Psoas muscle (tissue), 8 donors: Measurements from ENCODE around the gene GOLGA6C. TPM values are rescaled to one million over a fixed set of nuclear protein-coding genes. Genes with fewer than 3 reads are reported as not detected.
"Not testable (repeated sequence)": the region's sequence is repeated elsewhere in the genome, so short reads cannot be mapped to it uniquely, and the experiment has no call there.

Experiments used
- ATAC-seq, 4 donors: fragments of 200-7000 bp; cut with Tn5 transposase; one replicate each; pipeline ENCODE4 v1.9.1; 2020; ENCODE audit warnings: moderate library complexity in 3 of 4, mild to moderate bottlenecking in 2 of 4
- DNase-seq, 2 donors: peaks; one replicate each; pipeline ENCODE4 v3.0.0-alpha.2; 2020
- H3K27ac ChIP-seq: fragments of 200-600 bp; one replicate; pipeline ENCODE4 v1.8.0; 2022
- H3K27me3 ChIP-seq, 3 donors: fragments of 200-600 bp in 1 of 3; one replicate each; pipeline versions ENCODE4 v1.6.1 to v1.8.0; 2013 to 2022; ENCODE audit warnings: low read length in 2 of 3, mild to moderate bottlenecking in 2 of 3, moderate library complexity in 1 of 3; ENCODE audit not compliant: insufficient read depth in 3 of 3
- H3K36me3 ChIP-seq, 2 donors: fragments of 200-600 bp in 1 of 2; one replicate each; pipeline versions ENCODE4 v1.6.1 to v1.8.0; 2013 to 2022; ENCODE audit warnings: low read depth in 1 of 2, mild to moderate bottlenecking in 1 of 2, moderate library complexity in 1 of 2; ENCODE audit not compliant: insufficient read depth in 1 of 2
- H3K4me1 ChIP-seq: fragments of 200-600 bp; one replicate; pipeline ENCODE4 v1.8.0; 2022
- H3K4me3 ChIP-seq: fragments of 200-600 bp; one replicate; pipeline ENCODE4 v1.8.0; 2022; ENCODE audit warnings: mild to moderate bottlenecking
- H3K9me3 ChIP-seq: fragments of 200-600 bp; one replicate; pipeline ENCODE4 v1.8.0; 2022
- WGBS, 3 donors: extraction: QIAGEN DNeasy Blood & Tissue Kit; methylation state at CpG; one replicate each; pipeline versions ENCODE4 v1.1.6 to v1.1.7; 2013; 5-methylcytosine and 5-hydroxymethylcytosine counted together
- intact Hi-C, 2 donors: fragments of 100-400 bp; cut with DNase I; formaldehyde crosslinking; loops; one replicate each; pipeline versions ENCODE4 v1.11.0 to v1.14.2; 2022
- polyA plus RNA-seq, 3 donors: library from polyadenylated mRNA; stranded (reverse); fragments of 200-250 nt; gene quantifications; one replicate each; pipeline ENCODE4 v1.2.3, GENCODE V29; 2013
- total RNA-seq, 4 donors: library from RNA; stranded (reverse); fragmentation: NEBNext Ultra II Directional in 2 of 4; extraction: Animal tissue kit (Norgen Biotek cat#: 25700) in 2 of 4; gene quantifications; one replicate each; pipeline versions ENCODE4 v1.2.1 to v1.2.4, GENCODE V29; 2021 to 2023
- TF ChIP-seq, protein P1 (sequence below): fragments of 200-600 bp; IDR thresholded peaks from one replicate; pipeline ENCODE4 v1.8.0; 2022; ENCODE audit warnings: antibody characterized with exemption
- donor health status: healthy with polysubstance abuse.
- donor health status: DM: no; HTN: no; CAD: no; lungs with moderate emphysema.
- donor health status: Bipolar disorder and iron deficiency.
- donor health status: healthy.
- donor health status: DM: yes; HTN: yes; CAD: no.
- donor health status: DM: no; HTN: no; CAD: no.
- donor health status: DM: no; HTN: no; CAD: no.
- donor health status: DM: yes; HTN: yes; CAD: no.

Gene GOLGA6C
- total and polyA plus RNA-seq, 7 donors, result 0.05 TPM; not detected in 6

DNA sequence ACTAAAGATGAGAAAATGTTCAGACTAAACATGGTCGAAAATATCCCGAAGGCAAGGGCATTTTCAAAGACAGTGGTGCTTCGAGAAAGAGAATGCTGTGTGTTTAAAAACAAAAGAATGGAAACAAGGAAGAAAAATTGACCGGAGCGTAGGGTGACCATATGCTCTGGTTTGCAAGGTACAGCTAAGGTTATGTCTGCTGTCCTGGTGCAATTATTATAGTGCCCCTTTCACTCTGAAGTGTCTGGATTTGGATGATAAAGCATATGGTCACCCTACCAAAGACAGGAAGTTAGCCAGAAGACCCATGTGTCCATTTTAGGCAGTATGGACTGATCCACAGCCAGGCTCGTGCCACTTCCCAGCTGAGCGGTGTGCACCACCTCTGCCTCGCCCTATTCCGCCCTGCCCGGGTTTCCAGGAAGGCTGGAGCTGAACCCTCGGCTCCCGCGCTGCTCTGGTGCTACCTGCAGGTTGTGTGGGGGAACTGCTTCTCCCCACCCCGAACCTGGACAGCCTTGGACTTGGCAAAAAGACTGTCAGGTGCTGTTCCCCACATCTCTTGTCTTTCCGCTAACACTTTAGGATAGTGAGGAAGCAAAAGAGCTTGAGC lies 49.8 kb downstream of the GOLGA6C start:
- ATAC-seq (peak in 2 of 4 donors; percentile 30 to 42), DNase-seq (no peak)
- TF ChIP-seq, protein P1, sequence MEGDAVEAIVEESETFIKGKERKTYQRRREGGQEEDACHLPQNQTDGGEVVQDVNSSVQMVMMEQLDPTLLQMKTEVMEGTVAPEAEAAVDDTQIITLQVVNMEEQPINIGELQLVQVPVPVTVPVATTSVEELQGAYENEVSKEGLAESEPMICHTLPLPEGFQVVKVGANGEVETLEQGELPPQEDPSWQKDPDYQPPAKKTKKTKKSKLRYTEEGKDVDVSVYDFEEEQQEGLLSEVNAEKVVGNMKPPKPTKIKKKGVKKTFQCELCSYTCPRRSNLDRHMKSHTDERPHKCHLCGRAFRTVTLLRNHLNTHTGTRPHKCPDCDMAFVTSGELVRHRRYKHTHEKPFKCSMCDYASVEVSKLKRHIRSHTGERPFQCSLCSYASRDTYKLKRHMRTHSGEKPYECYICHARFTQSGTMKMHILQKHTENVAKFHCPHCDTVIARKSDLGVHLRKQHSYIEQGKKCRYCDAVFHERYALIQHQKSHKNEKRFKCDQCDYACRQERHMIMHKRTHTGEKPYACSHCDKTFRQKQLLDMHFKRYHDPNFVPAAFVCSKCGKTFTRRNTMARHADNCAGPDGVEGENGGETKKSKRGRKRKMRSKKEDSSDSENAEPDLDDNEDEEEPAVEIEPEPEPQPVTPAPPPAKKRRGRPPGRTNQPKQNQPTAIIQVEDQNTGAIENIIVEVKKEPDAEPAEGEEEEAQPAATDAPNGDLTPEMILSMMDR, result peak; percentile 12
- intact Hi-C loops, result loop anchor here (10.0 kb wide), 2 partner anchors 73 to 283 kb away; partner anchors contain the start of gene PPCDC (in 1 of the 2)
- 30 to 36% (median 31%) methylated on average over 15 of the region's 15 CpGs for WGBS, 3 donors
- peaks cover 4 to 38% (median 6%) of the 10 kb centered on the region in 3 donors for H3K27me3 ChIP-seq
- no peak overlapping the region for H3K27ac ChIP-seq
- H3K36me3 ChIP-seq, result no peaks in the 10 kb centered on the region
- no peaks in the 10 kb centered on the region for H3K9me3 ChIP-seq
- H3K4me3 ChIP-seq, result no peak overlapping the region
- no peaks in the 10 kb centered on the region for H3K4me1 ChIP-seq

DNA sequence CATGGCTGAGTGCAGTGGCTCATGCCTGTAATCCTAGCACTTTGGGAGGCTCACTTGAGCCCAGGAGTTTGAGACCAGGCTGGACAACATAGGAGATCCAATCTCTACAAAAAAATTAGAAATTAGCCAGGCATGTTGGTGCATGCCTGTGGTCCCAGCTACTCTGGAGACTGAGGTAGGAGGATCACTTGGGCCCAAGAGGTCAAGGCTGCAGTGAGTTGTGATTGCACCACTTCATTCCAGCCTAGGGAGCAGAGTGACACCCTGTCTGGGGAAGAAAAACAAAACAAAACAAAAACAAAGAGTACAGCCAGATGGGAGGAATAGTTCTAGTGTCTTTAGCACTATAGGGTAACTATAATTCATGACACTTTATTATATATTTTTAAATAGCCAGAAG lies 51.6 kb downstream of the GOLGA6C start:
- Histone ChIP-seq H3K4me1 (no peaks in the 10 kb centered on the region), H3K27me3 (peaks cover 4 to 36% (median 4%) of the 10 kb centered on the region in 3 donors), H3K9me3 (no peaks in the 10 kb centered on the region), H3K4me3 (no peak overlapping the region), H3K27ac (no peak overlapping the region), H3K36me3 (no peaks in the 10 kb centered on the region)
- DNase-seq, result no peak
- TF ChIP-seq, protein P1, result no peak
- ATAC-seq, result no peak
- intact Hi-C loops, result loop anchor here (10.0 kb wide), 2 partner anchors 75 to 285 kb away; partner anchors contain the start of gene PPCDC (in 1 of the 2)

DNA sequence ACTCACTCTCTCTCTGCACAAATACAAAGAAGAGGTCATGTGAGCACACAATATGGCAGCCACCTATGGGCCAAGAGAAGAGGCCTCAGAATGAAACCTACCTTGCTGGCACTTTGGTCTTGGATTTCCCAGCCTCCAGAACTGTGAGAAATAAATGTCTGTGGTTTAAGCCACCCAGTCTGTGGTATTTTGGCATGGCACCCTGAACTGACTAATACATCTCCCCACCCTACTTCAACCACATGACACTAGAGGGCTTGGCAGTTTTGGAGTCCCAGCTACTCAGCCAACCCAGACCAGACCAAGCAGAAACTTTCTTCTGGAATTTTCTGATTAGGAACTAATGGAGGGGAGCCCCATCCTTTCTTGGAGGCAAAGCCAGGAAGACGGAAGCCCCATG lies 54.4 kb downstream of the GOLGA6C start:
- H3K36me3 ChIP-seq, H3K4me3 ChIP-seq, H3K4me1 ChIP-seq, H3K27ac ChIP-seq, H3K9me3 ChIP-seq, intact Hi-C loops, ATAC-seq, DNase-seq: not testable (repeated sequence)
- H3K27me3 ChIP-seq, result peaks cover 0 to 11% (median 4%) of the 10 kb centered on the region in 3 donors
- 91 to 100% (median 95%) methylated on average over 1 of the region's 1 CpG for WGBS, 3 donors

DNA sequence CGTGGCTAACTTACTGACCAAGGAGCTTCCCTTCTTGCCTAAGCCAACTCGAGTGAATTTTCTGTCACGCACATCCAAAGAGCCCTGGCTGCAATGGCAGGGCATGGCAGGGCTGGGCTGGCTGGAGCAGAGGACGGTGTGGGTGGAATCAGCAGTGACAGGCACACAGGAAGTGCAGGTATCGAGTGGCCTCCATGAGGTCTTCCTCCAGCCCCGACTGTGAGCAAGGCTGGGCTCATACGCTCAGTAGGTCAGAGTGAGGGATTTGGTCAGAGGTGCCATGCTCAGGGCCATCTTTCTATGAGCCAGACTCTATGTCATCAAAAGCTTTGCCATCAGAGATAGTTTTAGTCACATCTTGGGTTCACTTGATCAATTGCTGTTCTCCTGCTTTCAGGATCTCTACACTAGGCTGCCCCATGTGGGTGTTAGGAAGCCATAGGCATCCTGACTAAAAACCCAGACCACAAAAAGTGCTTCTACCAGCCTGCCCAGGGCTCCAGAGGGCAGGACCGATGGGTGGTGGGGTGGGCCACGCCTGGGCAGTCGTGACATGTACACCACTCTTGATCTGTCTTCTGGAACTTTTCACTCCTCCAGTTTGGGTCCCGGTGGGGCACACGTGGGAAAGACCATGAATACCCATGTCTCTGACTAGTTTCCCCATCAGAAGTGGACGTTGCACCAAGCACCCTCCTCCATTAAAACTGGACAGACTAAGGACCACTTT lies 55.1 kb downstream of the GOLGA6C start:
- TF ChIP-seq, protein P1, result no peak
- intact Hi-C loops, result no loop called here
- no peak overlapping the region for H3K27ac ChIP-seq
- H3K36me3 ChIP-seq, result no peaks in the 10 kb centered on the region
- peaks cover 0 to 4% (median 0%) of the 10 kb centered on the region in 3 donors for H3K27me3 ChIP-seq
- ATAC-seq (no peak), DNase-seq (no peak)
- no peak overlapping the region for H3K4me3 ChIP-seq
- H3K9me3 ChIP-seq, result no peaks in the 10 kb centered on the region
- WGBS, 3 donors, result 77 to 90% (median 81%) methylated on average over 13 of the region's 13 CpGs
- H3K4me1 ChIP-seq, result no peaks in the 10 kb centered on the region

DNA sequence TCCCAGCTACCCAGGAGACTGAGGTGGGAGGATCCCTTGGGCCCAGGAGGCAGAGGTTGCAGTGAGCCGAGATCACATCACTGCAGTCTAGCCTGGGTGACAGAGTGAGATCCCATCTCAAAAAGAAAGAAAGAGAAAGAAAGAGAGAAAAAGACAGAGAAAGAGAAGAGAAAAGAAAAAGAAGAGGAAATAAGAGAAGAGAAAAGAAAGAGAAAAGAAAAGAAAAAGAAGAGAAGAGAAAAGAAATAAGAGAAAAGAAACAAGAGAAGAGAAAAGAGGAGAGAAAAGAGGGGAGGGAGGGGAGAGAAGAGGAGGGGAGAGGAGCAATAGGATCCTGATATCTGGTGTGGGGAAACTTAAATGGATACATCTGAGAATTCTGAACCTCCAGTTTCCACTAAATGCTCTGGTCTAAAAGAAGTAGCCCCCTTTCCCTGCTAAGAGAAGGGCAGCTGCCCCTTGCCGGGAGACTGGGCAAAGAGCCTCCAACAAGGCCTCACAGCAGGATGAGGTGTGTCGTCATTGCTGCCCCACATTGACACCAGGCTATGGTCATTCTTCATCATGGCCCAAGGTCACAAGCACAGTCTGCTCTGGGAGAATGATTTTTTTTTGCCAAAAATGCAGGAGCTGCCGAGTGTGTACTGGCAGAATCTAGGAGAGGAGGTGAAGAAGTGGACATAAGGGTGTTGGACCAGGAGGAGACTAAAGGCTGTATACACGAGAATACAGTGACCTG lies 56.6 kb downstream of the GOLGA6C start:
- no peak overlapping the region for H3K4me3 ChIP-seq
- TF ChIP-seq, protein P1, result no peak
- DNase-seq (no peak), ATAC-seq (no peak)
- H3K4me1 ChIP-seq, result no peaks in the 10 kb centered on the region
- intact Hi-C loops, result loop anchor here in 1 of 2 donors (5.0 kb wide), 1 partner anchor 82 kb away; no protein-coding TSS in a partner anchor
- no peaks in the 10 kb centered on the region for H3K9me3 ChIP-seq
- H3K27ac ChIP-seq, result no peak overlapping the region
- 64 to 75% (median 70%) methylated on average over 5 of the region's 5 CpGs for WGBS, 3 donors
- H3K27me3 ChIP-seq, result peaks cover 0 to 2% (median 0%) of the 10 kb centered on the region in 3 donors
- no peaks in the 10 kb centered on the region for H3K36me3 ChIP-seq

DNA sequence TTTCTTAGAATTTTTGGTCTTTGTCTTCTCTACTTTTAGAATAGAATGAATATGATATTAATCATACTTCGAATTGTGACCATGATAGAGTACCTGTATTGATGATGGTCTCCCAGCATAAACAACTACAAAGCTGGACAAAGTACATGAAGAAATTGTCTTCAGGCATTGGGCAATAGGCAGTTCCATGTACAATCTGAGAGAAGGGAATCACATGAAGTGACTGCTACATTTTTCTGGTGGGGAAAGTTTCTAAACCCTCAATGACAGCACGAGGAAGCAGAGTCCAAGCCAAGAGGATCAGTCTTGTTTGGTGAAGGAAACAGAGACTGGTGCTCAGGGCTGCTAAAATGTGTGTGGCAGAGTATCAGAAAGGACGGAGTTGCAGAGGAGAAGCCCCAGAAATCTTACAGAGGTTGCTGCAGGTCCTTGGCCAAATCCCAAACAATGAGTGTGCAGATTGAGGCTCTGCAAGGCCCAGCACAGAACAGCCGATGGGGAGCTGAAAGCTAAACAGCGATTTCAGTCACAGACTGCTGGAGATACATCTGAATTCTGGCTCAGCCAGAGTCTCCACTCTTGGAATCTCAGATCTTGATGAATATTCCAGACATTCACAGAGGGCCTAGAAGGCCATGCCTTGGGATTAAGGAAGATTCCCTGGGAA lies 61.2 kb downstream of the GOLGA6C start:
- WGBS, 3 donors, result 76 to 84% (median 84%) methylated on average over 5 of the region's 5 CpGs
- not testable (repeated sequence) for H3K36me3 ChIP-seq, H3K4me1 ChIP-seq, DNase-seq, H3K4me3 ChIP-seq, H3K27ac ChIP-seq, H3K27me3 ChIP-seq, ATAC-seq, H3K9me3 ChIP-seq
- intact Hi-C loops, result loop anchor here in 1 of 2 donors (5.0 kb wide), 1 partner anchor 87 kb away; no protein-coding TSS in a partner anchor
